ENCODE results near the gene GSN. TPM values are rescaled to one million over a fixed set of nuclear protein-coding genes. Genes with fewer than 3 reads are reported as not detected.

GSN gene
- total and polyA plus RNA-seq, 2 of the 13 experiments (the other 11 are each of a cell fraction or from before 2014, with no cell fraction given): 294 to 307 TPM

GRCh38 chr9:121303456-121304451 is 35.8 kb downstream of the GSN start (continued):
- TF ChIP-seq ZBTB34 (CRISPR knock-in tag; IDR thresholded peaks at IDR 0.05) (no peak), KAT8 (CRISPR knock-in tag; IDR thresholded peaks at IDR 0.05) (no peak), ZSCAN9 (CRISPR knock-in tag; IDR thresholded peaks at IDR 0.05; ENCODE audit: borderline replicate concordance) (no peak), TRAFD1 (CRISPR knock-in tag; IDR thresholded peaks at IDR 0.05; ENCODE audit: borderline replicate concordance) (no peak), IKZF5 (CRISPR knock-in tag; IDR thresholded peaks at IDR 0.05) (no peak), TGIF2 (CRISPR knock-in tag; IDR thresholded peaks at IDR 0.05) (no peak), ISX (CRISPR knock-in tag; conservative IDR thresholded peaks at IDR 0.05) (no peak), ZNF567 (CRISPR knock-in tag; IDR thresholded peaks at IDR 0.05; ENCODE audit: borderline replicate concordance) (no peak)

Data from HepG2 (cell line).